ENCODE data around the gene SGPL1.

DNA sequence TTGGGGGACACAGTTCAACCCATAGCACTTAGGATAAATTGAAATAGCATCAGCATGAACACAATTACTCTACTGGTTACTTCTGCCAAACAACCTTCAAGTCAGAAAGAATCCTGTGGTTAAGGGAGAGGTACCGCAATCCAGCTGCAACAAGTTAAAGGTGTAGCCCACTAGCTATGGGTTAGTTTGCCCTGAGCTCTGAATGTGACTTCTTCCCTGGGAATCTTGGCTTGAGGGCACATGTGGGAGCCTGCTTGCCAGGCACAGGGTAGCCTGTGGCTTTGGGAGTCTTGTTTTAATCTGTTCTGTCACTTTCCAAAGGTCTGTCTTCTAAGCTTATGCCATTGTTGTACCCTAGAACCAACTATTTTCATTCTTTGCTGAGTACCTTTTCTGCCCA, 8.9 kb upstream of the SGPL1 start:
- TF ChIP-seq POLR2AphosphoS5 (IDR thresholded peaks at IDR 0.05; ENCODE audit: low read depth, low read length) (no peak), POLR2A (IDR thresholded peaks at IDR 0.05; ENCODE audit: low read depth, low read length) (no peak), TAF1 (IDR thresholded peaks at IDR 0.05; ENCODE audit: low read depth, low read length) (no peak), SPI1 (IDR thresholded peaks at IDR 0.05; ENCODE audit: low read depth, low read length) (no peak), PAX5 (IDR thresholded peaks at IDR 0.05; ENCODE audit: insufficient read depth, low read length, severe bottlenecking) (no peak), POU2F2 (IDR thresholded peaks at IDR 0.05; ENCODE audit: low read depth, low read length) (no peak)

Measured in GM12891 (cell line).